B cell (primary cell): Measurements from ENCODE around the gene PLGRKT.

Experiments used
- CTCF ChIP-seq: fragments of 200-600 bp; IDR thresholded peaks from one replicate; pipeline ENCODE4 v1.8.0; 2022; ENCODE audit warnings: antibody characterized with exemption, mild to moderate bottlenecking
- EZH2 ChIP-seq: IDR thresholded peaks from 2 replicates; pipeline ENCODE4 v1.6.1; 2012; ENCODE audit warnings: borderline replicate concordance, low read depth, mild to moderate bottlenecking, moderate library complexity, low read length; ENCODE audit not compliant: insufficient read depth, poor library complexity, severe bottlenecking

DNA sequence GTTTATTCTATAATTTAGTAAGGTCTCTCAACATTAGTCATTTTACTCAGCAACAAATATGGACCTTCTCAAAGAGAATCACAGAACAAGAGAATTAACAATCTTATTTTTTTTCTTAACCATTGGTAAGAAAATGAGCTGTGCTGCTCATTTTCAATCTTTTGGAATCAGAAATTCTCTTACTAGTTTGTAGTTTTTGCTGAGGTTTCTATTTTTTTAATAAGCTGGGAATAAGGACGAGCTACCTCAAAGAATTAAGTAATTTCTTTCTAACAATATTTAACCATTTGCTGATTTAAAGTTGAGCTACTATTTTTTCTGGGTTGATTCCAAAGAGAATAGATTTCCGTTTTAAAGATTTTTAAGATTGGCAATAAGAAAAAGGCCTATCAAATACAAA, 44.2 kb downstream of the PLGRKT start:
- no peak for TF ChIP-seq CTCF
- TF ChIP-seq EZH2: no peak
